IPS-NIHi7 (cell line): ENCODE results near the gene LTBR.

Experiments
- DNase-seq: peaks from one replicate; pipeline ENCODE4 v3.0.0; 2012; ENCODE audit warnings: mixed read lengths; ENCODE audit errors: extremely low spot score

The LTBR gene

DNA sequence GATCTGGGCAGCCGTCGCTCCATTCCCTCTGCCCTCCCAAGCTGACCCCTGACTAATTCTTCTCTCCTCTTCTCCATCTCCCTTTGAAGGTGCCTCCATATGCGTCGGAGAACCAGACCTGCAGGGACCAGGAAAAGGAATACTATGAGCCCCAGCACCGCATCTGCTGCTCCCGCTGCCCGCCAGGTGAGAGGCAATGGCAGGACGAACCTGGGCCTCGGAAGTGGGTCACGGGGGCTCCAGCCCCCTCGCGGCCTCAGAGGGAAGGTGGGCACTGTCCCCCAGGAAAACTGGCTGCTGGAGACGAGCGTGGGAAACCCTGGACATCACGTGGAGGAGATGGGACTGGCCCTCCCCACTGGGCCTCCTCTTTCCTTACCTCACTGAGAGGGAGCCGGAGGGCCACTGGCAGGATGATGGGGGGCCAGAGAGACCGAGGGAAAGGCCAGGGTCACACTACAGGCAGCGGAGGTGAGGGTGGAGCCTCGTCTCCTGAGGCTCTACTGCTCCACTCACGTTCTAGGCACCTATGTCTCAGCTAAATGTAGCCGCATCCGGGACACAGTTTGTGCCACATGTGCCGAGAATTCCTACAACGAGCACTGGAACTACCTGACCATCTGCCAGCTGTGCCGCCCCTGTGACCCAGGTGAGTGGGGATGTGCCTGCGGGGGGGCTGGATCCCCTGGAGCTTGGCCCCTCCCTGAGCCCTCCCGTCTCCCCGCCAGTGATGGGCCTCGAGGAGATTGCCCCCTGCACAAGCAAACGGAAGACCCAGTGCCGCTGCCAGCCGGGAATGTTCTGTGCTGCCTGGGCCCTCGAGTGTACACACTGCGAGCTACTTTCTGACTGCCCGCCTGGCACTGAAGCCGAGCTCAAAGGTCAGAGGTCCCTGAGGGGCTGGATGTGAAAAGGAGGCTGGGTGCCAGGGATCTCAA, 806 bp downstream of the LTBR start:
- no peak for DNase-seq

DNA sequence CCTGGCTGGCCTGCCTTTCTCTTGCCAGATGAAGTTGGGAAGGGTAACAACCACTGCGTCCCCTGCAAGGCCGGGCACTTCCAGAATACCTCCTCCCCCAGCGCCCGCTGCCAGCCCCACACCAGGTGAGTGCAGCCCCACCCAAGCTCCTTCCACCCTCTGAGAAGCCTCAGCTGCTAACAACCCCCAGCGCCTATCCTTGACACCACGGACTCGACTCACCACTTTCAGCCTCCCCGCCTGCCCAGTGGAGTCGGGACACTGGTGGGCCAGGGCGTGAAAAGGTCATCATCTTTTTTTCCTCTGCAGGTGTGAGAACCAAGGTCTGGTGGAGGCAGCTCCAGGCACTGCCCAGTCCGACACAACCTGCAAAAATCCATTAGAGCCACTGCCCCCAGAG, 2.1 kb downstream of the LTBR start:
- no peak for DNase-seq

DNA sequence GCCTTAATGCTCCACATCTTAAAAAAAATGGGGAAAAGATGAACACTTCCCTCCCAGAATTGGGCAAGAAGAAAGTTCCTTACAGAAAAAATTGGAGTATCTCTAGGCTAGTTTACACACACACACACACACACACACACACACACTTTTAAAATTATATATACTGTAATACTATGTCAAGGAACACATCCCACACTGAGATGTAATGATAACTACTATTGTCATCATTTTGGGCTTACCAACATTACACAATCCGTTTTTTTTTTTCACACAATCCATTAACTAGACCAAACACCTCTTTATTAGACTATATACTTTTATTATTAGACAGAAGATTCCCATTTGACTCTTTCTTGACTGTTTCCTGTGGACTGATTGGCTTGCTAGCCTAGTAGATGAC, 2.5 kb downstream of the LTBR start:
- DNase-seq = no peak

DNA sequence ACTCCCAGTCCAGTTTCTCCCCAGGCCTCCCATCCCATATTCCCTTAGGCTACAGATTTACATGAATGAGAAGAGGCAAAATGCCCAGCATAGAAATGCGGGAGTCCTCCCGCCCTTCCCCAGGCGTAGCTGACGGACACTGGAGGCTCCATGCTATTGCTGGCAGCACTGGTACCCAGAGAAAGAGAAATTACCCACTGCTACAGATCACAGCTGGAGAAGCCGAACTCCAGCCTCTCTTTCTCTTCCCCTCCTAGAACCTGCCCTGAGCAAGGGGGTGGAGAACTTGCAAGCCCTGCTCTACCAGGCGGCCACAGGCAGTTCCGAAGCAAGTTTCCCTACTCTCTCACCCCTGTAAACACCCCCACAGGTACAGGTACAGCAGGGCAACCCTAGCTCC, 3.6 kb downstream of the LTBR start:
- DNase-seq = no peak

DNA sequence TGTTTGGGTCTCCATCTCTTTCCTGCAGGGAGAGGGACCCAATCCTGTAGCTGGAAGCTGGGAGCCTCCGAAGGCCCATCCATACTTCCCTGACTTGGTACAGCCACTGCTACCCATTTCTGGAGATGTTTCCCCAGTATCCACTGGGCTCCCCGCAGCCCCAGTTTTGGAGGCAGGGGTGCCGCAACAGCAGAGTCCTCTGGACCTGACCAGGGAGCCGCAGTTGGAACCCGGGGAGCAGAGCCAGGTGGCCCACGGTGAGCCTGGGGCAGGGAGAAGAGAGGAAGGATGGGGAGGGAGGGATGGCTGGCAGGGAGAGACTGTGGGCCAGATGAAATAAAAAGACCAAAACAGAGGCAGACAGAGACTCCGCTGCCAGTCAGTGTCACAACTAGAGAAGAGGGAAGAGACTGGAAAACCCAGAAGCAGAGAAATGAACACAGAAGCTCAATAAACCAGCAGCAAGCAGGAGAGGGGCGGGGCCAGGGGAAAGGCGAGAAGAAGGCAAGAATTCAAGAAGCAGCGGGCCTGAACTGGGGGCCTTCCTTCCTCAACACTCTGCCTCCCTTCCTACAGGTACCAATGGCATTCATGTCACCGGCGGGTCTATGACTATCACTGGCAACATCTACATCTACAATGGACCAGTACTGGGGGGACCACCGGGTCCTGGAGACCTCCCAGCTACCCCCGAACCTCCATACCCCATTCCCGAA, 6.3 kb downstream of the LTBR start:
- DNase-seq = no peak

DNA sequence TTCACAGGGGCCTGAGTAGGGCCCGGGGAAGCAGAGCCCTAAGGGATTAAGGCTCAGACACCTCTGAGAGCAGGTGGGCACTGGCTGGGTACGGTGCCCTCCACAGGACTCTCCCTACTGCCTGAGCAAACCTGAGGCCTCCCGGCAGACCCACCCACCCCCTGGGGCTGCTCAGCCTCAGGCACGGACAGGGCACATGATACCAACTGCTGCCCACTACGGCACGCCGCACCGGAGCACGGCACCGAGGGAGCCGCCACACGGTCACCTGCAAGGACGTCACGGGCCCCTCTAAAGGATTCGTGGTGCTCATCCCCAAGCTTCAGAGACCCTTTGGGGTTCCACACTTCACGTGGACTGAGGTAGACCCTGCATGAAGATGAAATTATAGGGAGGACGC, 7.1 kb downstream of the LTBR start:
- no peak for DNase-seq

DNA sequence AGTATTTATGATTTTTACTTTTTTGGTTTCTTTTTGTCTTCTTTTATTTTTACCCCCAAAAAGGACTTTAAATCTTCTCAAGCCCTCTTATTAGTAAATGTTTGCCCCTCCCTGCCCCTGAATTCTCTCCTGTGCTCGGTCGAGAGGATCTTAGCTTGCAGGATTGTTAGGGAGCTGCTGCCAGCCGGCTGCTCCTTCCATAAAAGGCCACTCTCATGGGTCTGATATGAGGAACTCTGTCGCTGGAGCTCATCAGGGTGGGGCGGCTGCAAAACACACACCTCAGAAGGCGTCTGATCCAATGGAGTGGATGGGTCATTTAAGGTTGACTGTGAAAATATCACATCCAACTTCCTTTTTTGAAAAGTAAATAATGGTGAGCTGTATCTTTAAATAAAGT, 8.5 kb downstream of the LTBR start:
- no peak for DNase-seq

DNA sequence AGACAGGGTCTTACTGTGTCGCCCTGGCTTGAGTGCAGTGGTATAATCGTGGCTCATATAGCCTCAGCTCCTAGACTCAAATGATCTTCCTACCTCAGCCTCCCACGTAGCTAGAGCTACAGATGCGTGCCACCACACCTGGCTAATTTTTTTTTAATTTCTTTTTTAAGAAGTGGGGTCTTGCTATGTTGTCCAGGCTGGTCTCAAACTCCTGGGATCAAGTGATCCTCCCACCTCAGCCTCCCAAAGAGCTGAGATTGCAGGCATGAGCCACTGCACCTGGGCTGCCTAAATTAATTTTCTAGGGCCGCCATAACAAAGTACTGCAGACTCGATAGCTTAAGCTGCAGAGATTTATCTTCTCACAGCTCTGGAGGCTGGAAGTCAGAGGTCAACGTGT, 9.1 kb downstream of the LTBR start:
- DNase-seq = no peak

DNA sequence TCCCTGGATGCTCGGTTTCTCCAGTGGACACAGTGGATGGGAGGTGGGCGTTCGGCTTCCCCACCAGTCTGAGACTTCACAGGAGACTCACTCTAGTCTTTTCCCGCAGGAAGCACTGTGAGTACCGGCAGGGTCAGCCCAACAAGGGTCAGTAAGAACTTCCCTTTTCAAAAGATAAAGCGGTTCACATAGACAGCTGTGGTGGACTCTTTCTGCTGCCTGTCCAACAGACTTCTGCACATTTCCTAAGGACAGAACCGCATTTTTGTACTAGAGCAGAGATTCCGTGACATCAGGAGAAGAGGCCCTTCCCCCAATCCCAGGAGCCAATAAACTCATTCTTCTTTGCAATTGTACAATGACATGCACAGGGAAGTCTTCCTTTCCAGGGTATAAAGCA, 10.4 kb downstream of the LTBR start:
- no peak for DNase-seq

DNA sequence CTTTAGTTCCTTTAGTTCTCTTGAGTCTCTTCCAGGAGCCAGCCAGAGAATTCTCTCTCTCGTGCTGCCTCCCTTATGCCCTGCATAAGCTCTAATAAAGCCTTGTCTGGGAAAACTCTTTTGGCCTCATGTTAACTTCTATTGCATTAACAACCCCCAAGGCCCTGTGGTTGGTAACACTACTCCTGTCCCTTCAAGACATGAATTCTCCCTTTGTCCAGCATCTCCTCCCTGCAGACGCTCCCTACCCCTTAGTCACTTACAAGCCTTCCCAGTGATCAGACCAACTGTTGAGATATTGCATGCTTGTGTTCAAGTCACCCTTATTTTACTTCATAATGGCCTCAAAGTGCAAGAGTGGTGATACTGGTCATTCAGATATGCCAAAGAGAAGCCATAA, 12.1 kb downstream of the LTBR start:
- no peak for DNase-seq

DNA sequence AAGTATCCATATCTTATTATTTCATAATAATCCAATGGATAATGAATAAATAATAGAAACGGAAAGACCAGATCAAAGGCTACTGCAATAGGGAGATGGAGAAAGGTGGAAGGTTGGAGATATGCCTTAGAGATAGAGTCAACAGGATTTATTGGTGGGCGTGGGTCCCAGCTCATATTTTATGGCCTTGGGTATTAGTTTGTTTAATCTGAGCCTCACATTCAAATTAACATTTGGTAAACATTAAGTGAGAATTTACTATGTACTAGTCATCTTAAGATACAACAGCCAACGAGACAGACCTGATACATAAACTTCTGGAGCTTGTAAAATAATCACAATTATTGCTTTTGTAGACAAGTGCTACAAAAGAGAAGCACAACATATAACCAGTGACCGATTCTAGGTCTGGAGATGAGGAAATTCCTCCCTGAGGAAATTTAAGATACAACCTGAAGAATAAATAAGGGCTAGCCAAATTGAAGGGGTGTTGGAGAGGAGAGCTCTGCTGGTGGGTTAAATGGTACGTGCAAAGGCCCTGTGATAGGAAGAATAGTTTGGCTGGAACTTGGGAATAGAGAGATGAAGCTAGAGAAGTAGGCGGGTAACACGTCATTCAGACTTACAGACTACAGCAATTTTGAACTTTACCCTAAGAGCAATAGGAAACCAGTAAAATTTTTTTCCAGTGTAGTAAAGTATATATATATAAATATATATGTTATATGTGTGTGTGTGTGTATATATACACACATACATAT, 16.1 kb downstream of the LTBR start:
- no peak for DNase-seq

DNA sequence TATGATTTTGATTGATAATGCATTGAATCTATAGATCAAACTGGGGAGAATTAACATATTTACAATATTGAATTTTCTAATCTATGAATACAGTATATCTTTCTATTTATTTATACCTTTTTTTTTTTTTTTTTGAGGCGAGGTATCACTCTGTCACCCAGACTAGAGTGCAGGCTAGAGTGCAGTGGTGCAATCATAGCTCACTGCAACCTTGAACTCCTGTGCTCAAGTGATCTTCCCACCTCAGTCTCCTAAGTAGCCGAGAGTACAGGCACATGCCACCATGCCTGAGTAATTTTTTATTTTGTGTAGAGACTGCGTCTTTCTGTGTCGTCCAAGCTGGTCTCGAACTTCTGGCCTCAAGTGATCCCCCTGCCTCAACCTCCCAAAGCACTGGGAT, 20.4 kb downstream of the LTBR start:
- DNase-seq = no peak

DNA sequence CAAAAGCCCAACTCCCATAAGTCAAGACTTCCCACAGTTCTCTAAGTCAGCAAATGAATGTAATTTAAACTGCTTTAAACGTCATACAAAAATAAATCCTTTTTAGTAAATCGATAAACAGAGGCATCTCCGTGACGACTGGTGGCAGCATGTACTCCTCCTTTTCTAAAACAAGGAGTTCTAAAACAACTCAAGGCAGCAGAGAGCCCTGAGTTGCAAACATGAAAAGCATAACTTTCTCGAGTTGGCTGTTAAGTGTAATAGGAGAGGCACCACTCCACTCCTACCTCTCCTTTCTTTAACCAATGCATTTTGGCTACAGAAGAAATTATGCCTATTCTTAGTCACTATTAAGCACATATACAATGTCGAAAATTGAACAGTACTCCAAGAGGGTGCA, 22.0 kb downstream of the LTBR start:
- no peak for DNase-seq

DNA sequence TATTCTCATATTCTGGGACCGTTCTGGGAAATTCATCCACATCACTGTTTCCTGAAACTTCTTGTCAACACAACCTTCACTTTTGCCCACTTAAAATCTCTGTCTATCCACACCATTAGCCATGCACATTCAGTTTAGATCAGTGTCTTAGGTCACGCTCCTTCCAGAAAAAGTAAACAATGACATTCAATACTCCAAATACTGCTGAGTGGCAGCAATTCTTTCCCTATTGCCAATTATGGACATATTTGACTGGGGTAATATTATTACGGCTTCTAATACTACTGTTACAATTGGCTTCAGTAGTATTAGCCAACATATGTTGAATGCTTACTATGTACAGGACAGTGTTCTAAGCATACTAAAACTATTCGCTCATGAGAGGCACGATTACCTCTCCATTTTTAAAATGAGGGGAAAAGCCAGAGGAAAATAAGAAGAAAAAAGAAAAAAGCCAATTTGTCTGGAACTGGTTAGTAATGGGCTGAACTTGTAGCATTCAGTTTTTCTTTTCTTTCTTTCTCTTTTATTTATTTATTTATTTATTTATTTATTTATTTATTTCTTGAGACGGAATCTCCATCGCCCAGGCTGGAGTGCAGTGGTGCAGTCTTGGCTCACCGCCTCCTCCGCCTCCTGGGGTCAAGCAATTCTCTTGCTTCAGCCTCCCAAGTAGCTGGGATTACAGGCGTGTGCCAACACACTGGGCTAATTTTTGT, 23.4 kb downstream of the LTBR start:
- no peak for DNase-seq

DNA sequence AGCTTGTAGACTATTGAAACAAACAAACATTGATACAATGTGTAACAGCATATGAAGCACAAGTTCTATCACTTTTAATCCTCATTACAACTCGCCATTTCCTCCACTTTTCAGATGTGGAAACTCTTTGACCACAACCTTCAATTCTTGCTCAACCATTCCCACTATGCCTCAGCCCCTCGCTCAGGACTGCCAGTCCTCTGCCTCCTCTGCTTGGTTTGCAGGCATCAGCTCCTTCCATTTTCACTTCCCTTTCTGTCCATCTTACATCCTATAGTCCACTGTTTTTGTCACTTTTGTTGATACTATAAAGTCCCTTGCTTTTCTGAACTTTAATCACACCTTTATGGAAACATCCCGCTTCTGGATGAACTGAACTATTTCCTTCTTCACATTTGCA, 32.6 kb downstream of the LTBR start:
- DNase-seq = no peak

DNA sequence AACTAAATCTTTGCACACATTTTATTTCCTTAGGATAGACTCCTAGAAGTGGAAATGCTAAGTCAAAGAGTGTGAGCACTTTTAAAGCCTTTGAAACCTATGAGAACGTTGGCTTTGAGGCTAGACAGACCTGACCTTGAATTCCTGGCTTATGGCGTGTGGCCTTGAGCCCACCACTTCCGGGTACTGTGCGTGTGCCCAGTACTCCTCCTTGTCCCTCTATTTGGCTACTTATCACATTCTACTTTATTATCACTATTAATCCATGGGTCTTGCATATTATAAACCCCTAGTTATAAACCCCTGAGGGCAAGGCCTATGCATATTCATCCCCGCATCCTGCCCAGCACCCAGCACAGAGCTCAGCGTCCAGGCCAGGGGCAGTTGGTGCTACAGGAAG, 34.8 kb downstream of the LTBR start:
- DNase-seq = no peak

DNA sequence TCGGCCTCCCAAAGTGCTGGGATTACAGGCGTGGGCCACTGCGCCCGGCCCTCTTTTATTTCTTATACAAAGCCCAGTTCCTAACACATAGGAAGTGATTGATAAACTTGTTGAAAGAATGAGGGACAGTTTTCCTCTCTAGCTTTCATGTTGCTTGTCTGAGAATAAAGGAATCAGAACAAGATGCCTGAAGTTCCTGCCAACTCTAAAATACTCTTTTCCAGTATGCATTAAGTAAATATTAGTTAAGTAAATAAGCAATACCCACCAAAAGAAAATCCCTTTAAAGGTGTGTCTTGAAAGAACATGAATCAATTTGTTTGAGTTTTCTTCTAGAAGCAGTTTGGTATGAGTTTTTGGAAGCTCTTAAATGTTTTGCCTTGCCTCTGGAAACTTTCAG, 36.4 kb downstream of the LTBR start:
- no peak for DNase-seq

DNA sequence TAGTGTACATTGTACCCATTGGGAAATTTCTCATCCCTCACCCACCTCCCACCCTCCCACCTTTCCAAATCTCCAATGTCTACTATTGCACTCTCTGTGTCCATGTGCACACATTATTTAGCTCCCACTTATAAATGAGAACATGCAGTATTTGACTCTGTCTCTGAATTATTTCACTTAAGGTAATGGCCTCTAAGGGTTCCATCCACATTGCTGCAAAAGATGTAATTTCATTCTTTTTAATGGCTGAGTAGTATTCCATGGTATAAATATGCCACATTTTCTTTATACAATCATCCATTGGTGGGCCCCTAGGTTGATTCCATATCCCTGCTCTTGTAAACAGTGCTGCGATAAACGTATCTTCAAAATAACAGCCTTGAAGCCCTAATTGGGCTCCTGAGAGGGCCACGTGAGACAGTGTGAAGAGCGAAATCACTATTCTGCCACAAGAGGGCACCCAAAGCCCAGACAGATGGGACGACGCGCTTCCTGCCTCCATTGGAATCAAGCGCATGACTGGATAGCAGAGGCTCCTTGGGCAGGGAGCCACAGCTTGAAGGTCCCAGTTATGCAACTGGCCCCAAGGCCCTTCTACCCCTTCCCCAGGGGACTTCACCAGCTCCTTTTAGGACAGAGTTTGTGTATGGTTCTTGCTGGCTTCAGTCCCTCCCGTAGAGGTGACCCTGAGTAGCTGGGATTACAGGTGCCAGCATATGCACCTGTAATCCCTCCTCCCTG, 39.5 kb downstream of the LTBR start:
- DNase-seq = peak; percentile 94

DNA sequence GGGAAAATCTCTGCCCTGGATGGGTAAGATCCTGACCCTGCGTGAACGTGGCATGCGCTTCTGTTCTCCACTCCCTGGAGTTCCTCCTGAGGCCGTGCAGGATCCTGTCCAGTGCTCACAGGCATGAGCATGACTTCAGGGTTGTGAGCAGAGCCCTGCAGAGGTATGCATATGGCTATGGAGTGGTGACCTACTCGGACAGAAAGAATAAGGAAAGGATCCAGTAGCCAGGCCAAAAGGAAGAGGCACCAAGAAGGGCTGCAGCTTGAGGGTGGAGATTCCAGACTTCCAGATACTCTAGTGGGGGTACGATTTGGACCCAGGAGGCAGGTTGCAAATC, 40.0 kb downstream of the LTBR start:
- no peak for DNase-seq

DNA sequence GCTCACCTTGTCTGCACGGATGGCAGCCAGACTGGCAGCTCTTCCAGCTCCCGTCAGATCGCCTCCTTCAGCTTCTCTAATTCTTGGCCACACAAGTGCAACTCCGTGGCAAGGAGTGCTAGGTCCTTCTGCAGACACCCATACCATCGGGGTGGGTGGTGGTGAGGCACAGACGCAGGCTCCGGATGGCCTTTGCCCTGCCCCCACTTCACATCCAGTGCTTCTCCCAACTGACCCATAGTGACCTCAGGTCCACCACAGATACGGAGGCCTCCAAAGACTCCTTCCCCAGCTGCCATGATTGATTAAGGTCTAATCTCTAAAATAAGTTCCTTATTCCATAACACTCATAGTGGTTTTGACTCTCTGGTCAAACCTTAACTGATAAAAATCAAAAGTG, 40.9 kb downstream of the LTBR start:
- no peak for DNase-seq
